Mesodermal cell (in vitro differentiated cells): ENCODE results near the gene SBNO2.
A peak's percentile ranks its signal among the peaks of the same experiment; 100 is the strongest.

ENCODE experiments used
- H3K27ac ChIP-seq: 2 replicates; pipeline ENCODE4 v1.7.0; 2013; ENCODE audit warnings: mild to moderate bottlenecking, low read depth, low read length, moderate library complexity; ENCODE audit not compliant: severe bottlenecking
- H3K36me3 ChIP-seq: 2 replicates; pipeline ENCODE4 v1.7.1; 2013; ENCODE audit warnings: mild to moderate bottlenecking, low read length, moderate library complexity; ENCODE audit not compliant: control insufficient read depth, insufficient read depth
- H3K4me1 ChIP-seq: one replicate; pipeline ENCODE4 v1.7.1; 2013; ENCODE audit warnings: mild to moderate bottlenecking, low read length; ENCODE audit not compliant: insufficient read depth, control insufficient read depth, poor library complexity, severe bottlenecking
- H3K4me3 ChIP-seq: 2 replicates; pipeline ENCODE4 v1.7.0; 2013; ENCODE audit warnings: low read length, control low read depth, mild to moderate bottlenecking; ENCODE audit not compliant: insufficient read depth, poor library complexity, severe bottlenecking; ENCODE audit errors: extremely low read depth
- H3K9me3 ChIP-seq: 2 replicates; pipeline ENCODE4 v1.7.1; 2013; ENCODE audit warnings: mild to moderate bottlenecking, low read length, moderate library complexity; ENCODE audit not compliant: control insufficient read depth
- WGBS, 2 experiments: methylation state at CpG; one replicate each; pipeline ENCODE4 v1.1.5; 2013; ENCODE audit warnings: missing lambda C conversion rate in 2 of 2; ENCODE audit not compliant: insufficient coverage in 2 of 2; 5-methylcytosine and 5-hydroxymethylcytosine counted together

SBNO2 gene

GRCh38 chr19:1098177-1099051 is 75.7 kb downstream of the SBNO2 start:
- Histone ChIP-seq H3K36me3 (peaks cover 8% of the 10 kb centered on the region), H3K27ac (peak overlapping the region; percentile 8), H3K4me1 (peaks cover 26% of the 10 kb centered on the region), H3K9me3 (peaks cover 4% of the 10 kb centered on the region), H3K4me3 (no peak overlapping the region)
- whole genome bisulfite sequencing, 2 experiments = 83 to 91% methylated on average over 10 of the region's 15 CpGs

- H3K4me3 ChIP-seq = no peak overlapping the region
- peaks cover 4% of the 10 kb centered on the region for H3K9me3 ChIP-seq
- peaks cover 25% of the 10 kb centered on the region for H3K4me1 ChIP-seq
- H3K27ac ChIP-seq = peak overlapping the region; percentile 8
- H3K36me3 ChIP-seq = peaks cover 14% of the 10 kb centered on the region
- 88 to 94% methylated on average over 6 of the region's 7 CpGs for WGBS, 2 experiments
Observed at GRCh38 chr19:1097810-1098176, 76.3 kb downstream of the SBNO2 start.

GRCh38 chr19:1094978-1095701 is 78.9 kb downstream of the SBNO2 start, which contains the start of gene POLR2E:
TSS of gene POLR2E (minus strand) at chr19:1095375. CDS start at chr19:1095315, 60 bp downstream.
- Histone ChIP-seq H3K9me3 (peaks cover under 1% of the 10 kb centered on the region), H3K27ac (peak within 1 kb of the TSS; percentile 29), H3K36me3 (peaks cover 33% of the 10 kb centered on the region), H3K4me1 (peaks cover 14% of the 10 kb centered on the region), H3K4me3 (peak within 1 kb of the TSS; percentile 93)
- 0 to 1% methylated on average over 65 to 69 of the region's 81 CpGs for WGBS, 2 experiments

DNA sequence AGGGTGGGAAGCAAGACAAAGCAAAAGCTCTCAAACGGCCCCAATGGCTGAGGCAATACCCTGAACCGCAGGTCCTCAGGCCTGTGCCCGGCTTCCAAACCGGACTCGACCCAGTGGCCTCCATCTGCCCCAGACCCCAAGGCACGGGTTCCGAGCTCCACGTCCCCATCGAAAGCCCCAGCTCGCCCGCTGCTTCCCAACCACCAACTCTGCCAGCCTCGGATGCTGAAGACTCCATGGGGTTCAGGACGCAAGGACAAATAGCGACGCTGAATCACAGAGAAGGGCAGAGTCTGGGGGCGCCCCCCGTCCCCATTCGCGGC is 79.5 kb downstream of the SBNO2 start:
- peaks cover 35% of the 10 kb centered on the region for H3K36me3 ChIP-seq
- peaks cover 14% of the 10 kb centered on the region for H3K4me1 ChIP-seq
- peak overlapping the region; percentile 93 for H3K4me3 ChIP-seq
- no peaks in the 10 kb centered on the region for H3K9me3 ChIP-seq
- H3K27ac ChIP-seq = peak overlapping the region; percentile 29
- 1 to 2% methylated on average over 19 of the region's 19 CpGs for WGBS, 2 experiments

DNA sequence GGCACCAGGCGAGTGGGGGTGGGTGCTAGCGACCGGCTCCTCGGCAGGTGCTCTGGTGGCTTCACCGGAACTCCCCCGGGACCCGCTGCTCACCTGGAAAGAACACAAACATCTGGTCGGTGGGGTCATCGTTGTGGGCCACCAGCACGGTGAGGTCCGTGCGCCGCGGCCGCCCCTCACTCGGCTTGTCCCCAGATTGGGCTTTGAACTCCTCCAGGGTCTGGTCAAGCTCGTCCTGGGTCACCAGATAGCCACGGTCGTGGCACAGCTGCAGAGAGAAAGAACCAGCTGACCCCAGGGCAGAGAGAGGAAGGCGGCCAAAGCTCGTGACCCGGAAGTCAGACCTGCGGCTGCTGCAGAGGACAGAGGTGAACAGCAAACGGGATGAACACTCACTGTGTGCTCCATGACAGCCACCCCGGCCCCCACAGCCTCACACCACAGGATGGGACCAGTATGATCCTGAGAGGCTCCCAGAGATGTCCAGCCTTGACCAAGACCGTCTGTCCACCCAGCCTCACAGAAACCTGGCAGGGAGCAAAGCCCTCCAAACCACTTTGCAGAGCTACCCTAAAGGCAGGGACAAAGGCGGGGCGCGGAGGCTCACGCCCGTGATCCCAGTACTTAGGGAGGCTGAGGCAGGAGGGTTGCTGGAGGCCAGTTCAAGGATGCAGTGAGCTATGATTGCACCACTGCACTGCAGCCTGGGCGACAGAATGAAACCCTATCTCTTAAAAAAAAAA is 80.1 kb downstream of the SBNO2 start:
- Histone ChIP-seq H3K36me3 (peaks cover 42% of the 10 kb centered on the region), H3K27ac (no peak overlapping the region)
- 86 to 87% methylated on average over 31 to 32 of the region's 32 CpGs for WGBS, 2 experiments

GRCh38 chr19:1093330-1093729 is 80.7 kb downstream of the SBNO2 start:
- 98% methylated on average over 9 to 15 of the region's 15 CpGs for WGBS, 2 experiments
- Histone ChIP-seq H3K9me3 (no peaks in the 10 kb centered on the region), H3K27ac (no peak overlapping the region), H3K36me3 (peaks cover 48% of the 10 kb centered on the region), H3K4me1 (peaks cover 10% of the 10 kb centered on the region), H3K4me3 (no peak overlapping the region)

More for the DNA sequence above, 80.1 kb downstream of the SBNO2 start:
- Histone ChIP-seq H3K9me3 (no peaks in the 10 kb centered on the region), H3K4me1 (peaks cover 14% of the 10 kb centered on the region), H3K4me3 (peak overlapping the region; percentile 93)

DNA sequence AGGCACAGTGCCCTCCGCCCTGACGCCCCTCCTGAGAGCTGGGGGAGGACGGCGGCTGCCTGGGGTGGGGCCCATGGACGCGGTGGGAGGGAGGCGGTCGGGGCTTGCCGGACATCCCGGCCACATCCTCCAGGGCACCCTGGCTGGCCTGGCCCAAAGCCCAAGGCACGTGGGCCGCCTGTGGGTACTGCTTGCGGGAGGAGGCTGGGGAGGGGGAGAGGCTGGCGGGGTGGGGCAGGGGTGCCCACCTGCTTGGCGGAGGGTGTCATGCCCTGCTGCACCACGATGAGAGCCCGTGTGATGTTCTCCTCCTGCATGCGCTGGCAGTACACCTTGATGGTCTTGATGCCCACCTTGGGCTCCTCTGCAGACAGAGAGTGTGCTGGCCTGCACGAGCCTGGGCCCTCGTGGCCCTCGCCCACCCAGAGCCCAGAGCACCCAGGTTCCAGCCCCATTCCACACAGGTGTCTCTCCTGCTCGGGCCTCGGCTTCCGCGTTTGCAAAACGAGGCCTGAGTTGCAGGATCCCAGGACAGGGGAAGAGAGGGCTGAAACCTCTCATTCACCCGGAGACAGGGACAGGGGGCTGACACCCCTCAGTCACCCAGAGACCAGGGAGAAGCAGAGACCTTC is 82.4 kb downstream of the SBNO2 start:
- Histone ChIP-seq H3K9me3 (no peaks in the 10 kb centered on the region), H3K36me3 (peaks cover 62% of the 10 kb centered on the region), H3K27ac (no peak overlapping the region), H3K4me3 (no peak overlapping the region), H3K4me1 (peaks cover 10% of the 10 kb centered on the region)
- WGBS, 2 experiments = 93 to 95% methylated on average over 25 of the region's 27 CpGs

GRCh38 chr19:1090731-1091543 is 83.1 kb downstream of the SBNO2 start:
- H3K27ac ChIP-seq = no peak overlapping the region
- H3K4me3 ChIP-seq = no peak overlapping the region
- H3K36me3 ChIP-seq = peaks cover 67% of the 10 kb centered on the region
- 96 to 98% methylated on average over 36 to 38 of the region's 38 CpGs for WGBS, 2 experiments
- no peaks in the 10 kb centered on the region for H3K9me3 ChIP-seq
- peaks cover 10% of the 10 kb centered on the region for H3K4me1 ChIP-seq

DNA sequence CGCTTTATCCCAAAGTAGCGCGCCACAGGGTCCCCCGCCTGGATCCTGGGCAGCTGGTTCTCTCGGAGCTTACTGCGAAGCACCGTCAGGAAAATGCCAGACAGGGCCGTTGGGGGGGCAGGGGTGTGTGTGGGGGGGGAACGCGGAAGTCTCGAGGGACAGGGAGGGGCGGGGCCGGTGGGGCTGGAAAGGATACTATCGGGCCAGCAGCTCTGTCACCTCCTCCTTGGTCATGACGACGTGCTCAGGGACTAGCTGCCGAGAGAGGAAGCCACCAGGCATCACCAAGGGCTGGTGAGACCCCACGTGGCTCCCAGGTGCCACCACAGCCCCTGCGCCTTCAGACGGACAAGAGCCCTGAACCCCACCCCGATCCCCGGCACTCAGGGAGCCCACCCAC is 84.2 kb downstream of the SBNO2 start:
- no peak overlapping the region for H3K27ac ChIP-seq
- peaks cover 70% of the 10 kb centered on the region for H3K36me3 ChIP-seq

More for the DNA sequence above, 84.2 kb downstream of the SBNO2 start:
- 95 to 96% methylated on average over 8 to 13 of the region's 22 CpGs for WGBS, 2 experiments
- H3K9me3 ChIP-seq = no peaks in the 10 kb centered on the region
- peaks cover 10% of the 10 kb centered on the region for H3K4me1 ChIP-seq
- H3K4me3 ChIP-seq = no peak overlapping the region
